ENCODE measurements around the gene CABCOCO1.

DNA sequence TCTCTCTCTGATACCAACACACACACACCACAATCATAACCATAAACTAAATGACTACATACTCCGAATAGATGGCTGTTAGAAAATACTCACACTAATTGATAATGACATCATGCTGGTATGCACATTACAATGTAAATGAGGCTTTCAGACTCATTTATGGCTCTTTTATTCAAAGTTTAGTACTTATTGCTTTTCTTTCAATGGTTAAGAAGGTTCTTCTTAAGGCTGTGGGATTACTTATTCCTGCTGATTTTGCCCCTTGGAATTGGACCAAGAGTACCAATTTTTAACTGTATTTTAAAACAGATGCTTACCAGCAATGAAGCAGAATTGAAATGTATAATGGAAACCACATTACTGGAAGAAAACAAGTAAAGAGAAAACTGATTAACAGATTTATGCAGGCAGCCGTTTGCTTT lies 20.6 kb upstream of the CABCOCO1 start:
- TF ChIP-seq, protein P1, sequence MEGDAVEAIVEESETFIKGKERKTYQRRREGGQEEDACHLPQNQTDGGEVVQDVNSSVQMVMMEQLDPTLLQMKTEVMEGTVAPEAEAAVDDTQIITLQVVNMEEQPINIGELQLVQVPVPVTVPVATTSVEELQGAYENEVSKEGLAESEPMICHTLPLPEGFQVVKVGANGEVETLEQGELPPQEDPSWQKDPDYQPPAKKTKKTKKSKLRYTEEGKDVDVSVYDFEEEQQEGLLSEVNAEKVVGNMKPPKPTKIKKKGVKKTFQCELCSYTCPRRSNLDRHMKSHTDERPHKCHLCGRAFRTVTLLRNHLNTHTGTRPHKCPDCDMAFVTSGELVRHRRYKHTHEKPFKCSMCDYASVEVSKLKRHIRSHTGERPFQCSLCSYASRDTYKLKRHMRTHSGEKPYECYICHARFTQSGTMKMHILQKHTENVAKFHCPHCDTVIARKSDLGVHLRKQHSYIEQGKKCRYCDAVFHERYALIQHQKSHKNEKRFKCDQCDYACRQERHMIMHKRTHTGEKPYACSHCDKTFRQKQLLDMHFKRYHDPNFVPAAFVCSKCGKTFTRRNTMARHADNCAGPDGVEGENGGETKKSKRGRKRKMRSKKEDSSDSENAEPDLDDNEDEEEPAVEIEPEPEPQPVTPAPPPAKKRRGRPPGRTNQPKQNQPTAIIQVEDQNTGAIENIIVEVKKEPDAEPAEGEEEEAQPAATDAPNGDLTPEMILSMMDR (IDR thresholded peaks at IDR 0.05) = no peak
- TF ChIP-seq RAD21 (IDR thresholded peaks at IDR 0.05; ENCODE audit: low read length) (no peak), SIN3A (IDR thresholded peaks at IDR 0.05; ENCODE audit: borderline replicate concordance, low read depth, low read length) (no peak), SMC3 (IDR thresholded peaks at IDR 0.05; ENCODE audit: low read depth, low read length) (no peak)
